Ishikawa (cell line): ENCODE data around the gene MCF2L.

ENCODE experiments used
- CEBPB ChIP-seq: IDR thresholded peaks from 2 replicates; pipeline ENCODE4 v1.6.1; 2012
- CREB1 ChIP-seq: IDR thresholded peaks from 2 replicates; pipeline ENCODE4 v1.6.1; 2012; ENCODE audit warnings: low read depth
- EGR1 ChIP-seq: IDR thresholded peaks from 2 replicates; pipeline ENCODE4 v1.6.1; 2012
- EP300 ChIP-seq: IDR thresholded peaks from 2 replicates; pipeline ENCODE4 v1.6.1; 2012; ENCODE audit warnings: borderline replicate concordance
- FOXM1 ChIP-seq: IDR thresholded peaks from 2 replicates; pipeline ENCODE4 v1.6.1; 2012; ENCODE audit warnings: low read depth, borderline replicate concordance
- MAX ChIP-seq: IDR thresholded peaks from 2 replicates; pipeline ENCODE4 v1.6.1; 2012
- NFIC ChIP-seq: IDR thresholded peaks from 2 replicates; pipeline ENCODE4 v1.6.1; 2012
- RAD21 ChIP-seq: IDR thresholded peaks from 2 replicates; pipeline ENCODE4 v1.6.1; 2012; ENCODE audit warnings: low read depth
- REST ChIP-seq: IDR thresholded peaks from 2 replicates; pipeline ENCODE4 v1.6.1; 2012; ENCODE audit warnings: low read depth, mild to moderate bottlenecking
- TAF1 ChIP-seq: IDR thresholded peaks from 2 replicates; pipeline ENCODE4 v1.6.1; 2012; ENCODE audit warnings: low read depth, mild to moderate bottlenecking
- TCF12 ChIP-seq: IDR thresholded peaks from 2 replicates; pipeline ENCODE4 v1.6.1; 2012; ENCODE audit warnings: low read depth
- TEAD4 ChIP-seq: IDR thresholded peaks from 2 replicates; pipeline ENCODE4 v1.6.1; 2012
- YY1 ChIP-seq: IDR thresholded peaks from 2 replicates; pipeline ENCODE4 v1.6.1; 2012; ENCODE audit warnings: low read depth
- ZBTB7A ChIP-seq: IDR thresholded peaks from 2 replicates; pipeline ENCODE4 v1.6.1; 2012; ENCODE audit warnings: low read depth
- TF ChIP-seq, protein P1 (sequence below): IDR thresholded peaks from 2 replicates; pipeline ENCODE4 v1.6.1; 2012

Gene MCF2L

DNA sequence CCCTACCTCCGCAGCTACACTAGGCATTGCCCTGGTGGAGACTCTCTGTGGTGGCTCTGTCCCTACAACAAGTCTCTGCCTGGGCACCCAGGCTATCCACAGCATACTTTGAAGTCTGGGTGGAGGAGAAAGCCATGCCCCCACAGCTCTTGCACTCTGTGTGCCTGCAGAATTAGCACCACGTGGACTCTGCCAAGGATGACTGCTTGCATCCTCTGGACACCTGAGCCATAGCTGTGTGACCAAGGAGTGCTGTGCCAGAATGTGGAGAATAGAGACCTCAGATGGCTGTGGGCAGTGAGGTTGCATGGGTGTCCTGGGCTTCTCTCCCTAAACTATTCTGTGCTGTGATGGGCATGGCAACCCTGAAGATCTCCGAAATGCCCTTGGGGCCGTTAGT, 21.2 kb upstream of the MCF2L start:
- TF ChIP-seq RAD21: no peak
- no peak for TF ChIP-seq YY1
- TF ChIP-seq CEBPB: no peak
- TF ChIP-seq EGR1: no peak
- no peak for TF ChIP-seq MAX
- no peak for TF ChIP-seq CREB1
- no peak for TF ChIP-seq TEAD4
- no peak for TF ChIP-seq FOXM1

- TF ChIP-seq ZBTB7A (no peak), TCF12 (no peak), MAX (no peak), TEAD4 (no peak)
- TF ChIP-seq, protein P1, sequence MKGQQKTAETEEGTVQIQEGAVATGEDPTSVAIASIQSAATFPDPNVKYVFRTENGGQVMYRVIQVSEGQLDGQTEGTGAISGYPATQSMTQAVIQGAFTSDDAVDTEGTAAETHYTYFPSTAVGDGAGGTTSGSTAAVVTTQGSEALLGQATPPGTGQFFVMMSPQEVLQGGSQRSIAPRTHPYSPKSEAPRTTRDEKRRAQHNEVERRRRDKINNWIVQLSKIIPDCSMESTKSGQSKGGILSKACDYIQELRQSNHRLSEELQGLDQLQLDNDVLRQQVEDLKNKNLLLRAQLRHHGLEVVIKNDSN: no peak
These were observed 17.2 kb upstream of the MCF2L start for GRCh38 chr13:112951674-112952371.

DNA sequence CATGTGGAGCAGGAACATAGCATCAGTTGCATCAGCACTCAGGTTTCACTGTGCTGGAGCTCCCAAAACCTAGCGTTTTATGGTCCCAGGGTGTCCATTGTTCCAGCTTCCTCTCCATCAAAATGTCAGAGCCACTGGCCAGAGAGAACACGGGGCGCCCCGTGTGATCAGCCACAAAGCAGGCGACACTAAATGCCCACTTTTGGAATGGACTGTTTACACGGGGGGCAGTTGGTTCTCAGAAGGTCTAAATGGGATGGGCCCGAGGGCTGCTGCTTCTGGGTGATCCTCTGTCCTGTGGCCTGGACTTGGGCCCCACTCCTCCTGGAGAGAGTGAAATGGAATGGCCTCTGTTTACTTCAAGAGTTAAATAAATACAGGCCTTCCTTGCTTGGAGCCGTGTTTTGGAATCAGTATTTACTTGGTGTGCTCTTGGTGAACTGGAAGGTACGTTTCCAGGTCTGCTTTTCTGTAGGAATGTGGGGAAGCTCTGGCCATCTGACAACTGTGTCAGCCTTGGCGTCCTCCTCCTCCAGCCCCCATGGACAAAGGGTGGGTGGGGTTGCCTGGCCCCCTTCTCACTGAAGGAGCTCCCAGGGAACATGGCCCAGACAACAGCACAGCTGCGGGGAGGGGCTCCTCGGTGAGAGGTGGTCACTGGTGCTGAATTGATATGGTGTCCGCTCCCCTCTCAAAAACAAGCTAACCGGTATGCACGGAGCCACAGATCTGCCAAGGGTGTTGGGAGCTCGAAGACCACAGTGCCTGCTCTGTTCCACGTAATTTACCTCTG, 16.1 kb upstream of the MCF2L start:
- TF ChIP-seq YY1 (no peak), MAX (no peak), EP300 (no peak), ZBTB7A (no peak), TAF1 (no peak), FOXM1 (no peak), CREB1 (no peak), REST (no peak), EGR1 (no peak), CEBPB (no peak), TEAD4 (no peak)
- TF ChIP-seq, protein P1: no peak

GRCh38 chr13:112953591-112954487, 15.2 kb upstream of the MCF2L start:
- TF ChIP-seq TEAD4 (no peak), EGR1 (no peak), CEBPB (no peak), TCF12 (no peak), REST (no peak), EP300 (no peak), FOXM1 (no peak), TAF1 (no peak), NFIC (no peak), RAD21 (no peak), YY1 (no peak), MAX (no peak), ZBTB7A (no peak), CREB1 (no peak)
- TF ChIP-seq, protein P1: no peak
